HG03025 (cell line): ENCODE measurements around the gene HHATL.
"Not testable (repeated sequence)": the region's sequence is repeated elsewhere in the genome, so short reads cannot be mapped to it uniquely, and the experiment has no call there.

Experiments used
- ATAC-seq: cut with Tn5 transposase; IDR thresholded peaks from one replicate; pipeline ENCODE4 v1.9.1; 2021; ENCODE audit warnings: mild to moderate bottlenecking, moderate library complexity; ENCODE audit not compliant: unreplicated experiment, low FRiP score

Gene HHATL

DNA sequence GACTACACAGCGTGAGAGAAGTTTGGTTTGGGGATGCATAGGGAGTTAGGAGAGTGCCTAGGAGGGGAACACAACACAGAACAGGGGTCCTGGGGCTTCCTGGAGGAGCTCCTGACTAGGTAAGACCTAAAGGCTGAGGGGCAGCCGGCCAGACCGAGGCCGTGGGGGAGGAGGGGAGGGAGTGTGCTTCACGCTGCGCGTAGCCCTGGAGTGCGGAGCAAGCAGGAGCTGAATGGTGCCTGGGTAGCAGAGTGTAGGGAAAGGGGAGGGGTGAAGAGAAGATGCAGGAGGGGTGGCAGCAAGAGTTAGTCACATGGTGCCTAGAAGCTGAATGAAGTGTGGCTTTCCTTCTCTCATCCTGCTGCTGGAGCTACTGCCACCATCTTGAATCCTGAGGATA, 32.4 kb upstream of the HHATL start:
- no peak for ATAC-seq

DNA sequence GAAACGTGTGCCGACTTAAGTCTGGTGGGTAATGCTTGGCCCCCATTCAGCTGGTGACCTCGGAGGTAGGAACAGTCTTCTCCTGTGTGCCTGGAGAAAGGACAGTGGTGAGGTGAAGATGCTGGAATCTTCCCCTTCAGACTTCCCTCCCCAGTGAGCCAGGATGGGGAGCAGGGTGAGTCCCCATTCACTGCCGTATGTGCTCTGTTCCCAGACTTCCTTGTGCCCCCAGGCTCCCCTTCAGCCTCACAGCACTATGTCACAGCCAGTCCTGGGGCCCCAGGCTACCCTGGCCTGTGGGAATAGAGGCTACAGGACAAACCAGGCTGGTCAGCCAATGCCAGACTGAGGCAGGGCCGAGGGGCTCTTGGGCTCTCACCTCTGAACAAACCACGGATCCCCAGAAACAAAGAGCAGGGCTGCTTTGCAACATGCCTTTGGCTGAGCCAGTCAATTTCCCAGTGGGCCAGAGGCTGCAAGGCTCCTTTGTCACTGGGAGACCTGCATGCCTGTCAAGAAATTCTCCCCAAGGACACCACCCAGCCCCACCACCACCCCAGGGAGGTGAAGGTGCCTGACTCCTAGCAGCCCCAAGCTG, 31.8 kb upstream of the HHATL start:
- ATAC-seq = no peak

DNA sequence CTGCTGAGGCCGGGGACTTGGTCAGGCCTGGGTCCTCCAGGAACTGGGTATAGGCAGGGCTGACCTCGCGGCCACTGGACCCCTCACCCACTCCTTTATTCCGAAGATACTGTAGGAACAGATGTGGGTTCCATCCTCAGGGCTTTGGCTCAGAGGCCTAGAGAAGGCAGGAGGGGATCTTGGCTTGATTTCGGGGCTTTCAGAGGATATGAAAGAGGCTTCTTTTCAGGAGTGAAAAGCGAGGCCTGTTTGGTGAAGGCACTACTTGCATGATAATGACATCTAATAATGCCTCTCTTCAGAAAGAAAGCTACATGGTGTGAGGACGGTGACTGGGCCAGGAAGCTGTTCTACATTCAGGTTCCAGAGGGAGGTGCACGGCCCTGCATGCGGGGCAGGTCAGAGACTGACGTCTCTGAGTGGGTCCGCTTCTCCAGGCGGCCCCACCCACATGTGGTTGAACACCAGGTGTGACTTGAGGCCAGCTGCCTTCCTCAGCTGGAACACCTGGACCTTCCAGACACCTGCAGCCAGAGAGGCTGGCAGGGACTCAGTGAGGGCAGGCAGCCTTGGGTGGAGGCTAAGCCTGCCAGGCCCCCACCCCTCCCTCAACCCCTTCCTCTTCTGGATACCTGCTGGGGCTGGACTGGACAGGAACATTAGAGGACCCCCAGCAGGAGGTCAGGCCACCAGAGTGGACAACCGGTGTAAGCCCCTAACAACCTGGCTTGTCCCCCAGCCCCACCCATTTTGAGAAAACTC, 31.1 kb upstream of the HHATL start:
- no peak for ATAC-seq

DNA sequence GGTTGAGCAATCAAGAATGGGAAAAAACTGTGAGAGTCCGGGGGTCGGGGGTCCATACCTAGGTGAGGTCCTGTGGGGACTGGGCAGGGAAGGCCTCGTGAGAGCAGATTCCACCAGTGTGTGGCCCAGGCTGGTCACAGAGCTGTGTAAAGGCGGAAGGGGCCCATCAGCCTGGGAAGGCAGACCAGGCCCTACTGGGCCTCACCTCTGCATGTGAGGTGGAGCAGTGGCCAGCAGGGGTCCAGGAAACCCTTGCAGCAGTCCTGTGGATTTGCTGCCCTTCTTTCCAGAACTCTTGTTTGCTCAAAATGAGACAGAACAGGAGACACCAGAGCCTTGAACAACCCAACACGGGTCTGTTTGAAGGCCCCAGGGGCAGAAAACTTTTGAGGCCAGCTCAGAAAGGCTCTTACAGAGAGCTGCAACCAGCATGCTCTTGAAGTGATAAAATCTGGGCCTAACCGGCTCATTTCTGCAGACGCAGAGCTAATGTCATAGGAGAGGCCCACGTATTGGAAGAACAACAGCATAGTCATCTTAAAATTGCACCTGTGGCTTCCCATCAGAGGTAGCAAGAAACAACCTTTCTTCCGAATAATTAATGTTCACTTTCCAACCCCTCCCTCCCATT, 30.3 kb upstream of the HHATL start:
- no peak for ATAC-seq

DNA sequence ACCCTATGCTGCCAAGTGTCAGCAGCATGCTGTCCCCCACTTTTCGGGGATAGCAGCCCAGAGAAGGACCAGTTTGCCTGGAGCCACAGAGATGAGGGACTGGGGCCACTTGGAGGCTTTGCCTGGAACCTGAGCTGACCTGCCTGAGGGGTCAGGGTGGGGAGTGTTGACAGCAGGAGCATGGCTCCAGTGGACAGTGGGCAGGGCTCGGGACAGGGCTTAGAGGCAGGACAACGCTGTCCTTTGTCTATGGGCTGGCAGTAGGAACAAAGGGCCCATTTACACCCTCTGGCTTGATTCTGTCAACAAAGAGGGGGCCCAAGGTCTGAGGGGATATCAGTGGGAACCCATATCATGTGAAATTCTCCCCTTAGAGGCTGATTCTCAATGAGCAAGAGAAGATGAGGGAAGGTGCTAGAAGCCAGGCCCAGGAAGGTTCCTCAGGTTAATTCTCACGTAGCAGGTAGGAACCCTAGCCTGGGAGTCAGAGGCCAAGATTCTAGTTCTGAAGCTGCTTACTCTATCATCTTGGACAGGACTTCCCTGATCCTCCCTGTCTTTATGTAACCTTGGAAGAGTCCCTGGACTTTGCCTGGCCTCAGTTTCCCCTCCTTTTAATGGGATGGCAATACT, 29.7 kb upstream of the HHATL start:
- no peak for ATAC-seq

DNA sequence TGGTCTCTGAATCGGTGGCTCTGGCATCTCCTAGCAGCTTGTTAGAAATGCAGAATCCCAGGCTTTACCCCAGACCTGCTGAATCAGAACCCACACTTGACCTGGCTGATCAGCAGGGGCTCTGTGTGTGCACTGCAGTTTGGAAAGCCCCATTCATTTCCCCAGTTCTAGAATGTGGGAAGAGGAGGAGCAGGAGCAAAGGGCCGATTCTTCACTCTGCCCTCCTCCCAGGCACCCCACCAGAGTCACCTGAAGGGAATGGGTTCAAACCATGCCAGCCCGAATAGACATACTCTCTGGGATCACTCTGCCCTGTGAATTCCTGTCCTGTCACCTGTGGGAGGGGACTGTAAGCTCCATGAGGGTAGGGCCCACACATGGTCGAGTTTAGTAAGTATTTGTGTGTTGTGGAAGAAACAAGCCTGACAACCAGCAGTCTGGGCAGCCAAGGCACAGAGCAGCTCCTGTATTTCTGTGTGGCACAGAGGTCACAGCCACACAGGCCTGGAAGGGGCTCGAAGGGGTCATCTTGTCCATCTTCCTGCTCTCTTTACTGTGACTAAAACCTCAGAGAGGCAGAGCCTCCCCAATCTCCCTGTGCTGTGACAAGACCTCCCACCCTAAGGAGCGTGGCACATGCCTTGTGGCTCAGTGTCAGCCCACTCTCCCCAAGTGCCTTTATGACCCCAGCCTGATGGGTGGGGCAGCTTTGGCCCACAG, 29.0 kb upstream of the HHATL start:
- no peak for ATAC-seq

DNA sequence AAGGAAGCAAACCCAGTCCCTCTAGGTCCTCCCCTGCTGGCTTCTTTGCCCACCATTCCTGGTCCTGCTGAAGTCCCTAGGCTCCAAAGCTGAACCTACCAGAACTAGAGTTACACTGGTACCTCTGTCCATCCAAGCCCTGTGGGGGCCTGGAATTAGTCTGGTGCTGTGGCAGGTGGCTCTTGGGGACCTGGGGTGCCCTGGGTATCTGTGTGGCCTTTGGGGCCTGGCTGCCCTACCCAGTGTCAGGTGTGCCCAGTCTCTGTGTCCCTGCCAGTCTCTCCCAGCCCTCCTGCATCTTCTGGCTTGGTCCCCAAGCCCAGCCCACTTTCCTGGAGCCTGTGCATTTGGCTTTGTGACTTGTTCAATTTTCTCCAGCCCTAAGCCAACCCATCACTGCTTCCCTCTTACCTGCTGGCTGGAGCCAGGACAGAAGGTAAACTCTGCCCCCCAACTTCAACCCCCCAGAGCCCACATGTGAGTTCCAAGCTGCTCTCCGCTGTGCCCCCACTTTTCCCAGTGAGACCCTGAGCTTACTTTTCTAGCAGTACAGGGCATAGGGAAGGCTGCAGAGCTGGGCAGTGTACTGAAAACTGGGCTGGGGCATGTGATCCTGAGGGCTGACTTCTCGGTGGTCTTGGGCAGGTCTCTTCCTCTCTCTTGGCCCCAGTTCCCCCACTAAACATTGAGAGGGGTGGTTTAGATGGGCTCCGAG, 28.3 kb upstream of the HHATL start:
- no peak for ATAC-seq

DNA sequence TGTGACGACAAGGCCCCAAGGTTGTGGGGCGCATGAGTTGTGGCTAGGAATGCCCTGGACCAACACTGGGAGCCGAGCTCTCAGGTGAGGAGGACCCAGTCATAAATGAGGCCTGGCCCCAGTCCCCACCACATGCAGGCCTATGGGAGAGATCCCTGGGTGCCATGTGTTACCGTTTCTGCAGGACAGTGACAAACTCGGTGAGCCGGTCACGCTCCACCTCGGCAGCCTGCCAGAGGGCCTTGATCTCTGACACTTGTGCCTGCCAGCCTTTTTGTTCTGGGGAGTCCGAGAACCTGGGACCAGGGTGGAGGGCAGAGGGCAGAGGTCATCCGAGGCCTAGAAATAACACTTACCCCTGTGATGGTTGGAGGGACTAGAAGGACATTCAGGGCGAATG, 27.7 kb upstream of the HHATL start:
- no peak for ATAC-seq

DNA sequence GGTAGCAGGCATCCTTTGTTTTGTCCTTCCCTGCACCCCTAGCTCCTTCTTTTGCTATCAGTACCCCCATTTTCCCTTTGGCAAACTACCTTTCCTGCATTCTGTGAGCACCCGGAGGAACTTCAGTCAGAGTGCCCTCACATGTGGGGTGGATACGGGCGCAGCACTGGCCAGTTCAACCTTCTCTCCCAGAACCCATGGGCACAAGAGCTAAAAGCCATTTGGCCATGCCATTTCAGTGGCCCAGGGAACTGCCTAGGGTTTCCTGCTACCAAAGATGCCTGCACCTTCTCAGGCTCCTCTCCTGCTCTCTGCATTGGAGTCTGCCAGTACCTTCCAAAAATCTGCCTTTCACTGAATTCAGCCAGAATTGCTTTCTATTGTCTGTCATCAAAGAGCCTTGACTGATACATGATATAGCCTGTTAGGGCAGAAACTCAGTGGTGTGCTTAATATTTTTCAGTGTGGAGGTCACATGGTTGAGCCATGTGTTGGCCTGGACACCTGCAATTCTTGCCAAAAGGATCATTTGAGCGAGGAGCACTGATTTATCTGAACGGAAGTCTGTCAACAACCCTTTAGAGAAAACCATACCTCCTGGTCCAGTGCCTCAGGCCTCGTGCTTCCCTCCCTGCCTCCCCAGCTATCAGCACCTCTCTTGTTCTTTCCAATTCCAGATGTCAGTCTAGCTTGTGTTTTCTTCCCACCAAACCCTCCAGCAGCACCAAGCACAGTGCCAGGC, 27.0 kb upstream of the HHATL start:
- ATAC-seq = no peak

DNA sequence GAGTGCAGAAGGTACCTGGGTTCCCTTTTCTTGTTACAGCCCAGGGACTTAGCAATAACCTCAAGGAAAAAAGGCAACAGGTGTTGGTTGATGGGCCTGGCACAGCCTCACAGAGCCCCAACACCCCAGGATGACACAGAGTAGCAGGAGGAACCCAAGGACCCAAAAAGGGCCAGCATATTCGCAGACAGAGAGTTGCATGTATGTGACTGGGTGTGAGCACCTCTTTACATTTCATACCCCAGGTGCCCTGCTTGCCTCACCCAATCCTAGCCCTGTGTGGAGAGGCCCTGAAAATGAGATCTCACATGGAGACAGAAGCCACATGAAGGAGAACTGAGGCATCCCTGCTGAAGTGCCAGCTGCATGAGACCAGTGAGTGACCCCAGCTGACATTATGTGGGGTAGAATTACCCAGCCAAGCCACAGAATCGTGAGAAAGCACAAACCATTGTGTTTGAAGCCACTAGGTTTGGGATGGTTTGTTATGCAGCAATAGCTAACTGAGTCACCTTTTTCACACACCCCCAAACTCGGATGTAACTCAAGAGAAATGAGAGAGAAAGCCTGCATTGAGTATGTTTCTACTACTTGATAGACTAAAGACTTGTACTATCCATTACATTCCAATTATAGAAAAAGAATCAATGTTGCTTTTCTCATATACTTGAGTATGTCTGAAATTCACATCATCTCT, 26.2 kb upstream of the HHATL start:
- ATAC-seq = no peak

DNA sequence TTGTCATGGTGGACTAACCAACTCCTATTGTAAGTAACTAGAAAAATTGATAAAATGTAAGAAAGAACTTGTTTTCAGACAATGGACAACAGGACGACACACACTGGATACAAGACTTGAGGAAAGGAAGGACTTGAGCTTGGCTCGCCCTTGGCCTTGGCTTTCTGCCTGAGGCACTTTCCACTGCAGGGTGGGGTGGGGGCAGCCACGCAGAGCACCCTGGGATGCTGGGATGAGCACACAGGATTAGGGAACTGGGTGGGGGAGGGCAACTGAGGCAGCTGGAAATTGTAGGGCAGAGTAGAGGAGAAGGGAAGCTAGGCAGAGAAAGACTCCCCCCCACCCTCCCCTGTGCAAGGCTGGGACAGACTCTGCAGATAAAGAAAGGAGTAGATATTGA, 25.5 kb upstream of the HHATL start:
- ATAC-seq = no peak

DNA sequence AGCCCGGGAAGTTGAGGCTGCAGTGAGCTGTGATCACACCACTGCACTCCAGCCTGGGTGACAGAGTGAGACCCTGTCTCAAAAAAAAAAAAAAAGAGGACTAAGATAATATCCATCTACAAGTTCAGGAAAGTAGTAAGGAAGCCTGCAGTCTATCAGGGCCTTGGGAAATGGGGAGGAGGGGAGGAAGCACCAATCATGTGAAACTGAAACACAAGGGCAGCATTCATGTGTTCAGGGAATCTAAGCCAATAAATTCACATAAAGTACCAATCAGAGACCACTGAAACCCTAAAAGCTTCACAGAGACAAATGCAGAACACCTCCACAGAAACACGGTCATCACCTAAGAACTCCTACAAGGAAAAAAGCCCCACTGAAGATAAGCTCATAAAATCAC, 22.9 kb upstream of the HHATL start:
- ATAC-seq = no peak

DNA sequence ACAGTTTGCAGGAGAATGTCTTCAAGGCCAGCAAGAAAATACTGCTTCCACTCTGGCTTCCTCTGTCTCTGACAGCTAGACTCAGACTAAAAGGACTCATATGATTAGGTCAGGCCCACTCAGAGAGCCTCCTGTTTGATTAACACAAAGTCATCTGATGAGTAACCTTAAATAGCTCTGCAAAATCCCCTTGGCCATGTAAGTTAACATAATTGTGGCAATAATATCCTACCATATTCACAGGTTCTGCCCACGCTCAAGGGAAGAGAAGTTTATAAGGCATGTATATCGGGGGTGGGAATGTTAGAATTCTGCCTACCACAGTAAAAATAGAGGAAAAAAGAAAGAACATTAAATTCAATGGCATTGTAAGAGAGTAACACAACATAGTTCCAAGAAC, 20.6 kb upstream of the HHATL start:
- no peak for ATAC-seq

DNA sequence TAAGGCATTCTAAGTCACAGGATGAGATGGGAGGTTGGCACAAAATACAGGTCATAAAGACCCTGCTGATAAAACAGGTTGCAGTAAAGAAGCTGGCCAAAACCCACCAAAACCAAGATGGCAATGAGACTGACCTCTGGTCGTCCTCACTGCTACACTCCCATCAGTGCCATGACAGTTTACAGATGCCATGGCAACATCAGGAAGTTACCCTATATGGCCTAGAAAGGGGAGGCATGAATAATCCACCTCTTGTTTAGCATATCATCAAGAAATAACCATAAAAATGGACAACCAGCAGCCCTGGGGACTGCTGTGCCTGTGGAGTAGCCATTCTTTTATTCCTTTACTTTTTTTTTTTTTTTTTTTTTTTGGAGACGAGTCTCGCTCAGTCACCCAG, 19.8 kb upstream of the HHATL start:
- ATAC-seq = not testable (repeated sequence)

DNA sequence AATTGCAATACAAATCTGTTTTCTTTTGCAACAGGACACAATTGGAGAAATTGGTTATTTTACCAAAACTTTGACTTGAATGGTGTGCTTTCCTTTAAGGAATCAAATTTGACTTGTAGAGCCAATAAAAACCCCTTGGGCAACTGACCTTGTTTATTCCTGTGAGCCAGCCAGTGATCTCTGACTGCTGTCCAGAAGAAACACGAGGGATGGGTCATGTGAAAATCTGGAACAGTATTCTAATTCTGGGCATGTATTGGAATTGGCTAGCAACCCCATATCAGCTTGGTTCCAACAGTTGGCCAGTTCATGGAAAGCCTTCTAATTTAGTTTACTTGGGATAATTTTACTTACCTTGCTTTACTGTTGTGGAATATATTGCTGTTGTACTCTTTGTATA, 19.1 kb upstream of the HHATL start:
- no peak for ATAC-seq

DNA sequence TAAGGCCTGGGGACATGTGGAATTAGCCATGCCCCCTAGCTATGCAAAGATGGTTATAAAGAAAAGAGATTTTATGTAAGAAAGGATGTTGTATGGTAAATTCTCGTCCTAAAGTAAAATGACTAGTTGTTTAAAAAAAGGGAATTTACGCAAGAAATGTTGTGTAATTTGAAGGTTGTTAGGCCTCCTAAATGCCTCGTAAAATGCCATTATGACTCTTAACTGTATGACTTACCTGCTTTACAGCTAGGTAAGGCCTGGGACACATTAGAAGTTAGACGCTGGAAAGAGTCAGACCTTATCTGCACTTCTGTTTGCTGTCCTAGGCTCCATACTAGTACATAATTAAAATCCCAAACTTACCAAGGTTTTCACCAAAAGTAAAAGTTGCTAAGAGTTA, 17.5 kb upstream of the HHATL start:
- no peak for ATAC-seq

DNA sequence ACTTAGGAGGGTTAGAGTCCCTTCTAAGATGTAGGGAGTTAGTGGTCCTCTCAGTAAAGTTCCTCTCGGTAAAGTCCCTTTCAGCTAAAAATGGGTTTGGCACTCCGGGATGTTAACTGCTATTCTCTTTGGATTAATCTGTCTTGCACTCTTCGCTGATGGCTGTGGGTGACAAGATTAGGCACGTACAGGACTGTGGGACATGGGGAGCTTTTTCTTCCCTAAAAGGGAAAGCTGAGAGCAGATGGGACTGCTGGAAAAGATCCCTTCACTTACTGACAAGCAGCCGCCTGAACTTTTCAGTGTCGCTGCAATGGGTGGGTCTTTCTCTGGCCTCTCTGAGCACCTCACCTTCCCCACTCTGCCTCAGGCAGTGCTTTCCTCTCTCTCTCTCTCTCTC, 16.4 kb upstream of the HHATL start:
- no peak for ATAC-seq

DNA sequence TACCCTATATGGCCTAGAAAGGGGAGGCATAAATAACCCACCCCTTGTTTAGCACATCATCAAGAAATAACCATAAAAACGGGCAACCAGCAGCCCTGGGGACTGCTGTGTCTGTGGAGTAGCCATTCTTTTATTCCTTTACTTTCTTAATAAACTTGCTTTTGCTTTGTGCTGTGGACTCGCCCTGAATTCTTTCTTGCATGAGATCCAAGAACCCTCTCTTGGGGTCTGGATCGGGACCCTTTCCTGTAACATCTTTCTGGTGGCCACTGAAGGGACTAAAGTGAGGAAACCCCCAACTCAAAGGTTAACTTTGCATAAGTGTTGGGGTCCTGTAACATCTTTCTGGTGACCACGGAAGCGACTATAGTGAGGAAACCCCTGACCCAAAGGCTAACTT, 15.7 kb upstream of the HHATL start:
- ATAC-seq = no peak

DNA sequence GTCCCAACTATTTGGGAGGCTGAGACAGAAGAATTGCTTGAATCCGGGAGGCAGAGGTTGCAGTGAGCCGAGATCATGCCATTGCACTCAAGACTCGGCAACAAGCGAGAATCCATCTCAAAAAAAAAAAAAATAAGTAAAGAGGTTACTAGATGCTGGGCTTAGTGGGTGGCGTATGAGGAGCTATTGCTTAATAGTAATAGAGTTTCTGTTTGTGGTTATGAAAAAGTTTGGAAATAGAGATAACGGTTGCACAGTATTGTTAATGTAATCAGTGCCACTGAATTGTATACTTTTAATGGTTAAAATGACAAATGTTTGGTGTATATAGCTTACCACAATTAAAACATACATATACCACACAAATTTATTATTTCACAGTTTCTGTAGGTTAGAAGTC, 14.7 kb upstream of the HHATL start:
- ATAC-seq = no peak
